Thyroid gland (tissue), 4 donors: ENCODE results near the gene CFAP43. TPM values are rescaled to one million over a fixed set of nuclear protein-coding genes. Genes with fewer than 3 reads are reported as not detected.
A peak's percentile ranks its signal among the peaks of the same experiment; 100 is the strongest.

ENCODE experiments used
- DNase-seq, 2 donors: peaks; one replicate each; pipeline ENCODE4 v3.0.0-alpha.2; 2019
- H3K27ac ChIP-seq, 3 donors: fragments of 200-600 bp; sonication (generic); 1 replicate in 2 of 3; 2 replicates in 1 of 3; pipeline ENCODE4 v1.5.1; 2016 to 2019; ENCODE audit warnings: mild to moderate bottlenecking in 1 of 3, moderate library complexity in 1 of 3
- H3K27me3 ChIP-seq: fragments of 200-600 bp; sonication (generic); one replicate; pipeline ENCODE4 v1.5.1; 2019
- H3K36me3 ChIP-seq, 2 donors: fragments of 200-600 bp; sonication (generic); one replicate each; pipeline ENCODE4 v1.5.1; 2016 to 2019
- H3K4me1 ChIP-seq, 2 donors: fragments of 200-600 bp; sonication (generic); one replicate each; pipeline ENCODE4 v1.5.1; 2017 to 2019
- H3K4me3 ChIP-seq, 3 donors: fragments of 200-600 bp; sonication (generic); replicated peaks in 1 of 3; 1 replicate in 2 of 3; 2 replicates in 1 of 3; pipeline ENCODE4 v1.5.1; 2016; ENCODE audit warnings: mild to moderate bottlenecking in 1 of 3
- H3K9me3 ChIP-seq: fragments of 200-600 bp; sonication (generic); one replicate; pipeline ENCODE4 v1.5.1; 2017
- CTCF ChIP-seq, 6 experiments: fragments of 200-600 bp in 3 of 6; fragments of 450-650 bp in 3 of 6; sonication (generic) in 3 of 6; IDR thresholded peaks; one replicate each; pipeline ENCODE4 v1.5.1; 2016 to 2019; ENCODE audit warnings: antibody characterized with exemption in 6 of 6, mild to moderate bottlenecking in 2 of 6, inconsistent platforms in 1 of 6, moderate library complexity in 1 of 6
- POLR2A ChIP-seq, 2 donors: fragments of 450-650 bp; IDR thresholded peaks; one replicate each; pipeline ENCODE4 v1.6.1; 2017; ENCODE audit warnings: antibody characterized with exemption in 2 of 2, mild to moderate bottlenecking in 2 of 2, moderate library complexity in 1 of 2
- WGBS, 2 donors: methylation state at CpG; one replicate each; pipeline ENCODE4 v1.1.5; 2017; 5-methylcytosine and 5-hydroxymethylcytosine counted together
- intact Hi-C: fragments of 100-400 bp; cut with DNase I; formaldehyde crosslinking; loops from one replicate; pipeline ENCODE4 v1.15.1; 2023
- total RNA-seq, 4 donors: library from RNA; depleted of rRNA; stranded (reverse); fragments of >200 nt; gene quantifications; one replicate each; pipeline ENCODE4 v1.2.3, GENCODE V29; 2016

The CFAP43 gene
- total RNA-seq, 4 donors from 2014 or later = 8.2 to 16.9 (median 11.5) TPM

GRCh38 chr10:104276192-104276591, 44.0 kb upstream of the CFAP43 start:
- H3K4me3 ChIP-seq = no peak overlapping the region
- H3K27me3 ChIP-seq = no peaks in the 10 kb centered on the region
- H3K4me1 ChIP-seq = peaks cover 0 to 28% of the 10 kb centered on the region in 2 donors
- 81 to 86% methylated on average over 1 of the region's 1 CpG for WGBS, 2 donors
- no peak for DNase-seq
- no peaks in the 10 kb centered on the region for H3K36me3 ChIP-seq
- no peaks in the 10 kb centered on the region for H3K9me3 ChIP-seq
- H3K27ac ChIP-seq = no peak overlapping the region
- no peak for TF ChIP-seq CTCF (IDR thresholded peaks at IDR 0.05)
- TF ChIP-seq POLR2A (IDR thresholded peaks at IDR 0.05) = no peak
- intact Hi-C loops = no loop called here

- WGBS, 2 donors = 28 to 38% methylated on average over 34 to 38 of the region's 42 CpGs
- H3K9me3 ChIP-seq = no peaks in the 10 kb centered on the region
- peaks cover 0 to 28% of the 10 kb centered on the region in 2 donors for H3K4me1 ChIP-seq
- H3K27me3 ChIP-seq = no peaks in the 10 kb centered on the region
- TF ChIP-seq POLR2A (IDR thresholded peaks at IDR 0.05) (peak in 1 of 2 donors; percentile 14), CTCF (IDR thresholded peaks at IDR 0.05) (peak; percentile 79 to 90 (median 84))
- H3K4me3 ChIP-seq = peak overlapping the region in 2 of 3 donors; percentile 7 to 24
- peak; percentile 49 to 68 for DNase-seq
- no peak overlapping the region for H3K27ac ChIP-seq
- H3K36me3 ChIP-seq = no peaks in the 10 kb centered on the region
- intact Hi-C loops = no loop called here
Observed at GRCh38 chr10:104274762-104275721, 42.9 kb upstream of the CFAP43 start.

- TF ChIP-seq POLR2A (IDR thresholded peaks at IDR 0.05) (no peak), CTCF (IDR thresholded peaks at IDR 0.05) (no peak)
- Histone ChIP-seq H3K9me3 (no peaks in the 10 kb centered on the region), H3K4me1 (peaks cover 4 to 32% of the 10 kb centered on the region in 2 donors), H3K36me3 (no peaks in the 10 kb centered on the region), H3K4me3 (peak overlapping the region in 1 of 3 donors; percentile 24), H3K27ac (no peak overlapping the region), H3K27me3 (no peaks in the 10 kb centered on the region)
- intact Hi-C loops = no loop called here
- DNase-seq = no peak
- 84 to 88% methylated on average over 4 of the region's 4 CpGs for WGBS, 2 donors
Observed at GRCh38 chr10:104273899-104274575, 41.9 kb upstream of the CFAP43 start.

GRCh38 chr10:104273286-104273685, 41.1 kb upstream of the CFAP43 start:
- no peaks in the 10 kb centered on the region for H3K36me3 ChIP-seq
- no peak overlapping the region for H3K4me3 ChIP-seq
- H3K4me1 ChIP-seq = peaks cover 6 to 32% of the 10 kb centered on the region in 2 donors
- intact Hi-C loops = no loop called here
- no peaks in the 10 kb centered on the region for H3K9me3 ChIP-seq
- DNase-seq = no peak
- no peaks in the 10 kb centered on the region for H3K27me3 ChIP-seq
- WGBS, 2 donors = 88 to 89% methylated on average over 1 of the region's 1 CpG
- TF ChIP-seq CTCF (IDR thresholded peaks at IDR 0.05) (no peak), POLR2A (IDR thresholded peaks at IDR 0.05) (no peak)
- no peak overlapping the region for H3K27ac ChIP-seq
